Lung (tissue), 12 donors: ENCODE data around the gene ZNF3. TPM values are rescaled to one million over a fixed set of nuclear protein-coding genes. Genes with fewer than 3 reads are reported as not detected.

Source experiments
- ATAC-seq: fragments of 200-7000 bp; cut with Tn5 transposase; one replicate; pipeline ENCODE4 v1.9.1; 2020; ENCODE audit warnings: moderate number of reproducible peaks; ENCODE audit not compliant: insufficient read depth, low FRiP score
- DNase-seq, 3 donors: peaks; one replicate each; pipeline ENCODE4 v3.0.0-alpha.2; 2013 to 2017
- H3K27ac ChIP-seq, 2 donors: one replicate each; pipeline ENCODE4 v1.5.1; 2013; ENCODE audit warnings: mild to moderate bottlenecking in 2 of 2, moderate library complexity in 2 of 2, control low read depth in 1 of 2, inconsistent platforms in 1 of 2, low read depth in 1 of 2, low read length in 1 of 2
- H3K27me3 ChIP-seq, 3 donors: one replicate each; pipeline ENCODE4 v1.5.1; 2013; ENCODE audit warnings: low read length in 2 of 3; ENCODE audit not compliant: control insufficient read depth in 3 of 3, insufficient read depth in 3 of 3
- H3K36me3 ChIP-seq, 4 donors: one replicate each; pipeline ENCODE4 v1.5.1; 2013; ENCODE audit warnings: low read length in 4 of 4, mild to moderate bottlenecking in 1 of 4, moderate library complexity in 1 of 4; ENCODE audit not compliant: control insufficient read depth in 4 of 4, insufficient read depth in 4 of 4
- H3K4me1 ChIP-seq, 5 donors: one replicate each; pipeline ENCODE4 v1.5.1; 2013; ENCODE audit warnings: low read length in 5 of 5, mild to moderate bottlenecking in 2 of 5, moderate library complexity in 1 of 5; ENCODE audit not compliant: control insufficient read depth in 5 of 5, insufficient read depth in 5 of 5
- H3K4me3 ChIP-seq: one replicate; pipeline ENCODE4 v1.5.1; 2013; ENCODE audit warnings: mild to moderate bottlenecking, control low read depth, moderate library complexity
- H3K9ac ChIP-seq, 2 donors: one replicate each; pipeline ENCODE4 v1.5.1; 2013; ENCODE audit warnings: low read length in 2 of 2, control low read depth in 1 of 2; ENCODE audit not compliant: insufficient read depth in 1 of 2
- H3K9me3 ChIP-seq, 4 donors: one replicate each; pipeline ENCODE4 v1.5.1; 2013; ENCODE audit warnings: low read length in 3 of 4, mild to moderate bottlenecking in 1 of 4, moderate library complexity in 1 of 4; ENCODE audit not compliant: control insufficient read depth in 4 of 4, insufficient read depth in 3 of 4
- WGBS, 2 donors: extraction: QIAGEN DNeasy Blood & Tissue Kit; methylation state at CpG; one replicate each; pipeline ENCODE4 v1.1.7; 2013; 5-methylcytosine and 5-hydroxymethylcytosine counted together
- polyA plus RNA-seq, 2 donors: library from polyadenylated mRNA; stranded (reverse); fragments of 200-250 nt; gene quantifications; one replicate each; pipeline ENCODE4 v1.2.1, GENCODE V29; 2013
- total RNA-seq, 2 donors: library from RNA; depleted of rRNA in 1 of 2; stranded (reverse); fragments of >200 nt in 1 of 2; gene quantifications; one replicate each; pipeline ENCODE4 v1.2.1, GENCODE V29; 2014 to 2021
- TF ChIP-seq, protein P1 (sequence below): IDR thresholded peaks from 2 replicates; pipeline ENCODE4 v1.5.1; 2012; ENCODE audit warnings: mild to moderate bottlenecking; ENCODE audit errors: control extremely low read depth, extremely low read depth
- donor health status: control.
- donor health status: control.
- donor health status: Bipolar disorder and iron deficiency.
- donor health status: healthy.
- donor health status: DM: yes; HTN: yes; CAD: no.

ZNF3 gene
- total and polyA plus RNA-seq, 4 donors, result 12.8 to 30.5 (median 23.4) TPM

DNA sequence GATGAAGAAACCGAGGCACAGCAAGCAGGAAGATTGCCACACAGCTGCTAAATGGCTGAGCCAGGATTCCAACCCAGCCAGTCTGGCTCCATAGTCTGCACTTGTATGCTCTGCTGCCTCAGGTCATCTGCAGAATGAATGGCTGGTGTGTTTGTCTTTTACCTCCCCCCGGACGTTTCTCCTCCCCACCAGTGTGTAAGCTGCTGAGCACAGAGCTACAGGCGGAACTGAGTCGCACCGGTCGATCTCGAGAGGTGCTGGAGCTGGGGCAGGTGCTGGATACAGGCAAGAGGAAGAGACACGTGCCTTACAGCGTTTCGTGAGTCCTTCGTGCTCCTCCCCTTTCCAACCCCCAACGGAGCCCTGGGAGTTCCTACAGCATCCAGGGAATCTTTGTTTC, 40.5 kb upstream of the ZNF3 start:
- 75 to 83% methylated on average over 13 of the region's 13 CpGs for WGBS, 2 donors
- no peak for ATAC-seq
- TF ChIP-seq, protein P1, sequence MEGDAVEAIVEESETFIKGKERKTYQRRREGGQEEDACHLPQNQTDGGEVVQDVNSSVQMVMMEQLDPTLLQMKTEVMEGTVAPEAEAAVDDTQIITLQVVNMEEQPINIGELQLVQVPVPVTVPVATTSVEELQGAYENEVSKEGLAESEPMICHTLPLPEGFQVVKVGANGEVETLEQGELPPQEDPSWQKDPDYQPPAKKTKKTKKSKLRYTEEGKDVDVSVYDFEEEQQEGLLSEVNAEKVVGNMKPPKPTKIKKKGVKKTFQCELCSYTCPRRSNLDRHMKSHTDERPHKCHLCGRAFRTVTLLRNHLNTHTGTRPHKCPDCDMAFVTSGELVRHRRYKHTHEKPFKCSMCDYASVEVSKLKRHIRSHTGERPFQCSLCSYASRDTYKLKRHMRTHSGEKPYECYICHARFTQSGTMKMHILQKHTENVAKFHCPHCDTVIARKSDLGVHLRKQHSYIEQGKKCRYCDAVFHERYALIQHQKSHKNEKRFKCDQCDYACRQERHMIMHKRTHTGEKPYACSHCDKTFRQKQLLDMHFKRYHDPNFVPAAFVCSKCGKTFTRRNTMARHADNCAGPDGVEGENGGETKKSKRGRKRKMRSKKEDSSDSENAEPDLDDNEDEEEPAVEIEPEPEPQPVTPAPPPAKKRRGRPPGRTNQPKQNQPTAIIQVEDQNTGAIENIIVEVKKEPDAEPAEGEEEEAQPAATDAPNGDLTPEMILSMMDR, result no peak
- peak in 2 of 3 donors; percentile 25 to 45 for DNase-seq
- Histone ChIP-seq H3K4me1 (peaks cover 0 to 19% (median 12%) of the 10 kb centered on the region in 5 donors), H3K27ac (no peak overlapping the region), H3K4me3 (no peak overlapping the region), H3K9ac (no peak overlapping the region), H3K36me3 (peaks cover 0 to 11% (median 1%) of the 10 kb centered on the region in 4 donors), H3K9me3 (no peaks in the 10 kb centered on the region), H3K27me3 (no peaks in the 10 kb centered on the region)

DNA sequence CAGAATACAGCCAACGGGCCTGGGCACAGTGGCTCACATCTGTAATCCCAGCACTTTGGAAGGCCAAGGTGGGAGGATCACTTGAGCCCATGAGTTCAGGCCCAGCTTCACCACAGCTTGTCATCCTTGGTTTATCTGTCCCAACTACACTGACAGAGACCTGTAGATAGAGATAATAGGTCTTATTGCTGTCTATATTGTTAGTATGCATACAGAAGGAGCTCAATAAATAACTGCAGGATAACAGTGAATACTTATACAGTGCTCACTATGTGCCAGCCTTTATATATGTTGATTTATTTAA, 39.2 kb upstream of the ZNF3 start:
- WGBS, 2 donors, result 39 to 55% methylated on average over 1 of the region's 1 CpG
- Histone ChIP-seq H3K9me3 (no peaks in the 10 kb centered on the region), H3K9ac (no peak overlapping the region), H3K4me1 (peaks cover 0 to 14% (median 9%) of the 10 kb centered on the region in 5 donors), H3K4me3 (no peak overlapping the region), H3K36me3 (peaks cover 0 to 11% (median 1%) of the 10 kb centered on the region in 4 donors), H3K27me3 (no peaks in the 10 kb centered on the region), H3K27ac (no peak overlapping the region)
- TF ChIP-seq, protein P1, result no peak
- DNase-seq (no peak), ATAC-seq (no peak)

DNA sequence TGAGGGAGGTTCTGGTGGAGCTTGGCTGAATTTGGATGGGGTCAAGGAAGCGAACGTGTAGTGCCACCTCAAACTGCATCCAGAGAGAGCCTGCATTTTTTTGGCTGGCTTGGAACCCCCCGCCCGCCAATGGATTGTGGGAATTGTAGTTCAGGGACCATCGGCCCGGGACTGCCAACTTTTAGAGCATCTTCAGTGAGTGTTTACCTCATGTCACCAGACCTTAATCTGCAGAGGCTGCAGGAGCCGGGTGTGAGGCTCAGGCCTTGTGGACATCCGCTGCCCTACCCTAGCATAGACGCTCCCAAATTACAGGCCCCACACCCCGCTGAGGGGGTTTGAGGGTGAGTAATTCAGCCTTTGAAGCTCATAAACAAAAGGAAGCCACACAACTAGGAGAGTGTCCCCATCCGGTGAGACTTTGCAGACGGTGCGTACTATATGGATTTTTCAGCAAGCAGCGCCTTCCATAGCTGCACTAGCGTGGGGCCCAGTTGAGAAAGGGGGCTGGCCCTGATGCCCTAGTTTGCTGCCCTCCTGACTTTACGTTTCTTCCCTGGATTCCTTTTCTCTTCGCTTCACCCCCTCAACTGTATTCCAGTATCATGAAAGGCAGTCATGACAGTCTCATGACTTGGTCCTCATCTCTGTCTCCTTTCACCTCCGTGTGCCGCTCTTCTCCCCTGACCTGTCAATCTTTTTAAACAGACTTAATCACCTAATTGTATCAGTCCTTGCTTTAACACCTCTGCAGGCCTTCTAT, 38.6 kb upstream of the ZNF3 start:
- peak overlapping the region in 1 of 2 donors; percentile 67 for H3K9ac ChIP-seq
- peak overlapping the region; percentile 75 for H3K27ac ChIP-seq
- H3K36me3 ChIP-seq, result peaks cover 0 to 11% (median 1%) of the 10 kb centered on the region in 4 donors
- ATAC-seq (peak; percentile 24), DNase-seq (peak; percentile 81 to 90 (median 83))
- no peaks in the 10 kb centered on the region for H3K27me3 ChIP-seq
- TF ChIP-seq, protein P1, result no peak
- no peaks in the 10 kb centered on the region for H3K9me3 ChIP-seq
- peaks cover 0 to 14% (median 9%) of the 10 kb centered on the region in 5 donors for H3K4me1 ChIP-seq
- WGBS, 2 donors, result 24 to 34% methylated on average over 19 of the region's 19 CpGs
- peak overlapping the region; percentile 41 for H3K4me3 ChIP-seq
